Fibroblast of skin of back (primary cell): ENCODE measurements around the gene MFN2. TPM values are rescaled to one million over a fixed set of nuclear protein-coding genes. Genes with fewer than 3 reads are reported as not detected.
A peak's percentile ranks its signal among the peaks of the same experiment; 100 is the strongest.
"Not testable (repeated sequence)": the region's sequence is repeated elsewhere in the genome, so short reads cannot be mapped to it uniquely, and the experiment has no call there.

Experiments
- DNase-seq: peaks from one replicate; pipeline ENCODE4 v3.0.0-alpha.2; 2013
- polyA plus RNA-seq, 2 experiments: library from polyadenylated mRNA; unstranded; fragments of 120-200 nt; gene quantifications; one replicate each; pipeline ENCODE4 v1.2.1, GENCODE V29; 2013; ENCODE audit not compliant: insufficient read length in 2 of 2

MFN2 gene
- polyA plus RNA-seq (2013, experiment 1 of 2; ENCODE audit: insufficient read length) = 62.5 TPM
- 44.7 TPM for polyA plus RNA-seq (2013, experiment 2 of 2; ENCODE audit: insufficient read length)

- peak; percentile 97 for DNase-seq
Observed at GRCh38 chr1:11979851-11980675, at the start of gene MFN2. MFN2 (plus strand) TSS chr1:11980444; CDS start chr1:11989169, 8,725 bp downstream.

GRCh38 chr1:11930571-11931445 lies 49.4 kb upstream of the MFN2 start:
- DNase-seq = peak; percentile 84

GRCh38 chr1:11931845-11932244 lies 48.4 kb upstream of the MFN2 start:
- no peak for DNase-seq

- peak; percentile 93 for DNase-seq
Observed at GRCh38 chr1:11934302-11935056, 45.8 kb upstream of the MFN2 start, which contains the start of gene PLOD1. PLOD1 (plus strand) TSS chr1:11934717; CDS start chr1:11934780, 63 bp downstream.

- no peak for DNase-seq
Observed at GRCh38 chr1:11935057-11935412, 45.2 kb upstream of the MFN2 start.

- not testable (repeated sequence) for DNase-seq
Observed at GRCh38 chr1:11935733-11936132, 44.5 kb upstream of the MFN2 start.

GRCh38 chr1:11938722-11939526 lies 41.3 kb upstream of the MFN2 start:
- DNase-seq = peak; percentile 73

- not testable (repeated sequence) for DNase-seq
Observed at GRCh38 chr1:11939794-11940193, 40.5 kb upstream of the MFN2 start.

GRCh38 chr1:11940260-11940921 lies 39.9 kb upstream of the MFN2 start:
- DNase-seq = no peak

- no peak for DNase-seq
Observed at GRCh38 chr1:11942280-11942679, 38.0 kb upstream of the MFN2 start.

GRCh38 chr1:11943619-11944018 lies 36.6 kb upstream of the MFN2 start:
- no peak for DNase-seq

- no peak for DNase-seq
Observed at GRCh38 chr1:11944358-11944931, 35.8 kb upstream of the MFN2 start.

- no peak for DNase-seq
Observed at GRCh38 chr1:11946647-11947046, 33.6 kb upstream of the MFN2 start.

- DNase-seq = peak; percentile 40
Observed at GRCh38 chr1:11948822-11949458, 31.3 kb upstream of the MFN2 start.

- no peak for DNase-seq
Observed at GRCh38 chr1:11951901-11952300, 28.3 kb upstream of the MFN2 start.

GRCh38 chr1:11952455-11953109 lies 27.7 kb upstream of the MFN2 start:
- no peak for DNase-seq

GRCh38 chr1:11955221-11955620 lies 25.0 kb upstream of the MFN2 start:
- DNase-seq = no peak

GRCh38 chr1:11957398-11957797 lies 22.8 kb upstream of the MFN2 start:
- DNase-seq = no peak

GRCh38 chr1:11957897-11958296 lies 22.3 kb upstream of the MFN2 start:
- DNase-seq = no peak

GRCh38 chr1:11960276-11960675 lies 20.0 kb upstream of the MFN2 start:
- DNase-seq = no peak
